Measurements from ENCODE around the gene EPN2.

The EPN2 gene

GRCh38 chr17:19331543-19332245 is 94.5 kb downstream of the EPN2 start:
- Histone ChIP-seq H3K27ac (ENCODE audit: low read depth, low read length) (peak overlapping the region; percentile 66), H3K79me2 (ENCODE audit: control insufficient read depth, insufficient read depth, low read length, unreplicated experiment) (no peaks in the 10 kb centered on the region), H3K4me1 (ENCODE audit: control insufficient read depth, insufficient read depth, low read length, unreplicated experiment) (peaks cover 46% of the 10 kb centered on the region), H3K4me3 (ENCODE audit: low read depth, low read length) (no peak overlapping the region), H3K27me3 (ENCODE audit: insufficient read depth, low read length) (no peaks in the 10 kb centered on the region), H3K36me3 (ENCODE audit: insufficient read depth, low read length) (no peaks in the 10 kb centered on the region), H2AFZ (ENCODE audit: low read length, unreplicated experiment) (no peak overlapping the region)

DNA sequence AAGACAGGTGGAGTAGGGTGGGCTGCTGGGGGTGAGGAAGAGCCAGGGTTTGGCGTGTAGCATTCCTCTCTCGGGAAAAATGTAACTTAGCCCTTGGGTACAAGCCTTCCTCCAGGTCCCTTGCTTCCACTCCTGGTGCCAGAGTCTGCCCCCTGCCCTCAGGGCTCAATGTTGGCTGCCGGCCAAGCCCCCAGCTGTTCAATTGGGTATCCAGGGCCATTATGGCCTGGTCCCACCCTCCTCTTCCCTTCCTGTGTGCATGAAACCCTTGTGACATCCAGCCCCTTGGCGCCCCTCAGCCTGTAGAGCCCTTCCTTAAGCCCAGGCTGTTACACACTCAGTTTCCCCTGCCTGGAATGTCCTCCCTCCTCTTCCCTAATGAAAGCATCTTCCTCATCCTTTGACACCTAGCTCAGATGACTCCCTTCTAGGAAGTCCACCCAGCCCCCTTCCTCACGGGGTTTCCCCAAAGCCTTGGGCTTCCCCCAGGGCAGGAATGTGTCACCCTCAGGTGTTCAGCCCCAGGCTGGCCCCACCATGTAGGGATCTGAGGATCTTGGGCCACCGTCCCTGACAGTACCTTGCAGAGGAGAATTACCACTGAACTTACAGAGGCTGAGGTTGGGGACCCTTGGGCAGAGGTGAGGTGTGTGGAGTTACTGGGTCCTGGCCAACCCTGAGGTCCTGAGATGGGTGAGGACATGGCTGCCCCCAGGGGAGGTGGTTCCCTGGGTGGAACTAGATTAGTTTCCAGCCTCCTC is 95.4 kb downstream of the EPN2 start:
- H3K27ac ChIP-seq (ENCODE audit: low read depth, low read length) = no peak overlapping the region
- H3K79me2 ChIP-seq (ENCODE audit: control insufficient read depth, insufficient read depth, low read length, unreplicated experiment) = no peaks in the 10 kb centered on the region
- H3K4me3 ChIP-seq (ENCODE audit: low read depth, low read length) = no peak overlapping the region
- H3K27me3 ChIP-seq (ENCODE audit: insufficient read depth, low read length) = no peaks in the 10 kb centered on the region
- H3K36me3 ChIP-seq (ENCODE audit: insufficient read depth, low read length) = no peaks in the 10 kb centered on the region
- H2AFZ ChIP-seq (ENCODE audit: low read length, unreplicated experiment) = no peak overlapping the region
- peaks cover 38% of the 10 kb centered on the region for H3K4me1 ChIP-seq (ENCODE audit: control insufficient read depth, insufficient read depth, low read length, unreplicated experiment)

DNA sequence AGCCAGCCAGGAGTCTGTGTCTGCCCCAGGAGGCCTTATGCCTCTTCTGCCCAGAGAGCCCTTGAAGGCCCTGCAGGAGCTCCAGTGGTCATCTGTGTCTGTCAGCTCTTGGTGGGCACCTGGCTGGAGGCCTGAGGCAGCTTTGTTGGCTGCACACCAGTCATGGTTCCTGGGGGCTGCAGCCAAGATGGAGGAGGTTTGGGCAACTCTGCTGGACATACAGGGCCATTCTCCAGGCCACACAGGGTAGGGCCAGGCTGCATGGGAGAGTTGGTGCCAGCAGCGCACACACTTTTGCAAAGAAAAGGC is 95.9 kb downstream of the EPN2 start:
- no peaks in the 10 kb centered on the region for H3K79me2 ChIP-seq (ENCODE audit: control insufficient read depth, insufficient read depth, low read length, unreplicated experiment)
- no peak overlapping the region for H2AFZ ChIP-seq (ENCODE audit: low read length, unreplicated experiment)
- no peak overlapping the region for H3K27ac ChIP-seq (ENCODE audit: low read depth, low read length)
- H3K36me3 ChIP-seq (ENCODE audit: insufficient read depth, low read length) = no peaks in the 10 kb centered on the region
- peaks cover 32% of the 10 kb centered on the region for H3K4me1 ChIP-seq (ENCODE audit: control insufficient read depth, insufficient read depth, low read length, unreplicated experiment)
- no peak overlapping the region for H3K4me3 ChIP-seq (ENCODE audit: low read depth, low read length)
- no peaks in the 10 kb centered on the region for H3K27me3 ChIP-seq (ENCODE audit: insufficient read depth, low read length)

DNA sequence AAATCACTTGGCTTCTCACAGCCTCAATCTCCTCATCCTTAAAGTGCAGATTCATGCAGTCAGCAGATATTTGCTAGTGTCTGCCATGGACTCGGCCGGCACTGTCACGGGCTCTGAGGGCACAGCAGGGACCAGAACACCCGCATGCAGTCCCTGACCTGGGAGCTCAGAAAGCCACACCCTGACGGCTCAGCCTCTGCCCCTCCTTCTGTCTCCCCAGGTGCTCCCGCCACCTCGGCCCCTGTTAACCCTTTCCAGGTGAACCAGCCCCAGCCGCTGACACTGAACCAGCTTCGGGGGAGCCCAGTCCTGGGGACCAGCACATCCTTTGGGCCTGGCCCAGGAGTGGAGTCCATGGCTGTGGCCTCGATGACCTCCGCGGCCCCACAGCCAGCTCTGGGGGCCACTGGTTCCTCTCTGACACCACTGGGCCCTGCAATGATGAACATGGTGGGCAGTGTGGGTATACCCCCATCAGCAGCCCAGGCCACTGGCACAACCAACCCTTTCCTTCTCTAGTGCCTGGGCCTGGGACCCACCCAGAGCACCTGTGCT is 96.6 kb downstream of the EPN2 start:
- Histone ChIP-seq H3K27me3 (ENCODE audit: insufficient read depth, low read length) (no peaks in the 10 kb centered on the region), H3K4me1 (ENCODE audit: control insufficient read depth, insufficient read depth, low read length, unreplicated experiment) (peaks cover 30% of the 10 kb centered on the region), H2AFZ (ENCODE audit: low read length, unreplicated experiment) (no peak overlapping the region), H3K36me3 (ENCODE audit: insufficient read depth, low read length) (no peaks in the 10 kb centered on the region), H3K27ac (ENCODE audit: low read depth, low read length) (no peak overlapping the region), H3K4me3 (ENCODE audit: low read depth, low read length) (no peak overlapping the region), H3K79me2 (ENCODE audit: control insufficient read depth, insufficient read depth, low read length, unreplicated experiment) (no peaks in the 10 kb centered on the region)

- Histone ChIP-seq H2AFZ (ENCODE audit: low read length, unreplicated experiment) (no peak overlapping the region), H3K36me3 (ENCODE audit: insufficient read depth, low read length) (no peaks in the 10 kb centered on the region), H3K79me2 (ENCODE audit: control insufficient read depth, insufficient read depth, low read length, unreplicated experiment) (no peaks in the 10 kb centered on the region), H3K27ac (ENCODE audit: low read depth, low read length) (no peak overlapping the region), H3K4me3 (ENCODE audit: low read depth, low read length) (no peak overlapping the region), H3K27me3 (ENCODE audit: insufficient read depth, low read length) (no peaks in the 10 kb centered on the region), H3K4me1 (ENCODE audit: control insufficient read depth, insufficient read depth, low read length, unreplicated experiment) (peaks cover 30% of the 10 kb centered on the region)
Measured at GRCh38 chr17:19334331-19334730, 97.2 kb downstream of the EPN2 start.

GRCh38 chr17:19335951-19336631 is 98.9 kb downstream of the EPN2 start:
- Histone ChIP-seq H3K27ac (ENCODE audit: low read depth, low read length) (no peak overlapping the region), H2AFZ (ENCODE audit: low read length, unreplicated experiment) (no peak overlapping the region), H3K4me3 (ENCODE audit: low read depth, low read length) (no peak overlapping the region), H3K4me1 (ENCODE audit: control insufficient read depth, insufficient read depth, low read length, unreplicated experiment) (peaks cover 17% of the 10 kb centered on the region), H3K27me3 (ENCODE audit: insufficient read depth, low read length) (no peaks in the 10 kb centered on the region), H3K79me2 (ENCODE audit: control insufficient read depth, insufficient read depth, low read length, unreplicated experiment) (no peaks in the 10 kb centered on the region), H3K36me3 (ENCODE audit: insufficient read depth, low read length) (no peaks in the 10 kb centered on the region)

DNA sequence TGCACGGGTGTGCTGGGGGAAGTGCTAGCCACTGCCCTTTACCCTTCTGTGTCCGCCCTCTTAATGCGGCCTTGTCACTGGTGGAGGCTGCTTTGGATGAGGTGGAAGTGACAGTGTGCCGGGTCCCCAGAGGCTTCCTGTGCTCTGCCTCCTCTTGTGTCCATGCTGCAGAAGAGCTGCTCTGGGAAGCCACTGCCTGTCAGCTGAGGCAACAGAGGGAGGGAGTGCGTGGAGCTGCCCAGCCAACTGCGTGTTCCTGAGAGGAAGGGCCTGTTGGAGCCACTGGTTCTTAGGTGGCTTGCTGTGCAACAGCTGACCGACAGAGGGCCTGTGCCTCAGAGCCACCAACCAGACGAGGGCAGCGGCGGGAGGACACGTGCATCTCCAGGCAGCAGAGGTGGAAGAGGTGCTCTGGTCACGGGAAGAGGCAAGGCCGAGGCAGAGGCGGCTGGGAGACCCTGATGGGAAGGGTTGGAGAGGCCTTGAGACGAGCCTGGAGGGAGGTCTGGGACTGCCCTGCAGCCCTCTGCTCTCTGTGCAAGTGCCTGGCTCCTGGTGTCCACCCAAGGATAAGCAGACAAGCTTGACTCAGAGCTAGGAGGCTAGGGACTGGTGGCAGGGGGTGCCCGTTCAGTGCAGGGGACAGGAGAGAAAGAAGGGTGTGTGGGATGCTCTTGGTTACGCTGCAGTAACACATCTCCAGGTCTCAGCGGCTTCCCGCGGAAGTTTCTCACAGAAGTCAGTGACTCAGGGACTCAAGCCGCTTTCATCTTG is 100.0 kb downstream of the EPN2 start:
- no peaks in the 10 kb centered on the region for H3K27me3 ChIP-seq (ENCODE audit: insufficient read depth, low read length)
- no peak overlapping the region for H3K4me3 ChIP-seq (ENCODE audit: low read depth, low read length)
- no peaks in the 10 kb centered on the region for H3K79me2 ChIP-seq (ENCODE audit: control insufficient read depth, insufficient read depth, low read length, unreplicated experiment)
- peaks cover 6% of the 10 kb centered on the region for H3K4me1 ChIP-seq (ENCODE audit: control insufficient read depth, insufficient read depth, low read length, unreplicated experiment)
- H2AFZ ChIP-seq (ENCODE audit: low read length, unreplicated experiment) = no peak overlapping the region
- H3K36me3 ChIP-seq (ENCODE audit: insufficient read depth, low read length) = no peaks in the 10 kb centered on the region
- H3K27ac ChIP-seq (ENCODE audit: low read depth, low read length) = no peak overlapping the region

DNA sequence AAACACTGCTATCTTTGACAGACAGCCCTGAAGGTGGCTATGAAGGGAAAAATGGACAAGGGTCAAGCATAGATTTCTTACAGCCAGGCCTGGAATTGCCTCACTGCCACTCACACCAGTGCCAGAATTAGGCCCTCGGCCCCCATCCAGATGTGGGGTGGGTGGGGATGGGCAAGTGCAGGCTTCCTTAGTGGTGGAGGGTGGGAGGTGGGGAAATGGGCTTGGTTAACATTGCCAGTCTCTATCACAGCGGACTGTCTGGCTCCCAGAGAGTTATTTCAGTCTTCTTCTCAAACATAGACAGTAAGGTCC is 100.5 kb downstream of the EPN2 start:
- H3K36me3 ChIP-seq (ENCODE audit: insufficient read depth, low read length) = no peaks in the 10 kb centered on the region
- H3K4me1 ChIP-seq (ENCODE audit: control insufficient read depth, insufficient read depth, low read length, unreplicated experiment) = peaks cover 2% of the 10 kb centered on the region
- H3K27ac ChIP-seq (ENCODE audit: low read depth, low read length) = no peak overlapping the region
- no peak overlapping the region for H2AFZ ChIP-seq (ENCODE audit: low read length, unreplicated experiment)
- H3K27me3 ChIP-seq (ENCODE audit: insufficient read depth, low read length) = no peaks in the 10 kb centered on the region
- H3K79me2 ChIP-seq (ENCODE audit: control insufficient read depth, insufficient read depth, low read length, unreplicated experiment) = no peaks in the 10 kb centered on the region
- H3K4me3 ChIP-seq (ENCODE audit: low read depth, low read length) = no peak overlapping the region

- H3K27ac ChIP-seq (ENCODE audit: low read depth, low read length) = no peak overlapping the region
- no peak overlapping the region for H2AFZ ChIP-seq (ENCODE audit: low read length, unreplicated experiment)
- no peaks in the 10 kb centered on the region for H3K4me1 ChIP-seq (ENCODE audit: control insufficient read depth, insufficient read depth, low read length, unreplicated experiment)
- H3K27me3 ChIP-seq (ENCODE audit: insufficient read depth, low read length) = no peaks in the 10 kb centered on the region
- no peaks in the 10 kb centered on the region for H3K36me3 ChIP-seq (ENCODE audit: insufficient read depth, low read length)
- no peak overlapping the region for H3K4me3 ChIP-seq (ENCODE audit: low read depth, low read length)
- H3K79me2 ChIP-seq (ENCODE audit: control insufficient read depth, insufficient read depth, low read length, unreplicated experiment) = no peaks in the 10 kb centered on the region
Measured at GRCh38 chr17:19338031-19338990, 101.1 kb downstream of the EPN2 start.

All from ACC112 (cell line).